ENCODE results near the gene DYNC1I1.

The DYNC1I1 gene

GRCh38 chr7:96033009-96033598 lies 260.8 kb downstream of the DYNC1I1 start:
- DNase-seq = no peak

GRCh38 chr7:96034940-96035727 lies 262.8 kb downstream of the DYNC1I1 start:
- DNase-seq = no peak

- DNase-seq = no peak
These were observed 268.0 kb downstream of the DYNC1I1 start for GRCh38 chr7:96040250-96040772.

GRCh38 chr7:96041171-96041570 lies 268.8 kb downstream of the DYNC1I1 start:
- no peak for DNase-seq

GRCh38 chr7:96045181-96045580 lies 272.8 kb downstream of the DYNC1I1 start:
- no peak for DNase-seq

GRCh38 chr7:96045919-96046318 lies 273.6 kb downstream of the DYNC1I1 start:
- DNase-seq = no peak

- DNase-seq = no peak
These were observed 279.9 kb downstream of the DYNC1I1 start for GRCh38 chr7:96052289-96052688.

GRCh38 chr7:96052860-96053470 lies 280.6 kb downstream of the DYNC1I1 start:
- DNase-seq = no peak

GRCh38 chr7:96055717-96056116 lies 283.4 kb downstream of the DYNC1I1 start:
- no peak for DNase-seq

- no peak for DNase-seq
These were observed 286.7 kb downstream of the DYNC1I1 start for GRCh38 chr7:96059075-96059474.

- DNase-seq = no peak
These were observed 288.7 kb downstream of the DYNC1I1 start for GRCh38 chr7:96061009-96061408.

- no peak for DNase-seq
These were observed 289.5 kb downstream of the DYNC1I1 start for GRCh38 chr7:96061844-96062243.

GRCh38 chr7:96067321-96067720 lies 295.0 kb downstream of the DYNC1I1 start:
- no peak for DNase-seq

GRCh38 chr7:96069401-96069800 lies 297.0 kb downstream of the DYNC1I1 start:
- no peak for DNase-seq

GRCh38 chr7:96074871-96075270 lies 302.5 kb downstream of the DYNC1I1 start:
- no peak for DNase-seq

- no peak for DNase-seq
These were observed 303.4 kb downstream of the DYNC1I1 start for GRCh38 chr7:96075510-96076349.

GRCh38 chr7:96076350-96076707 lies 304.0 kb downstream of the DYNC1I1 start:
- DNase-seq = no peak

GRCh38 chr7:96080027-96080426 lies 307.7 kb downstream of the DYNC1I1 start:
- no peak for DNase-seq

- no peak for DNase-seq
These were observed 312.7 kb downstream of the DYNC1I1 start for GRCh38 chr7:96084881-96085553.

GRCh38 chr7:96085953-96086352 lies 313.6 kb downstream of the DYNC1I1 start:
- no peak for DNase-seq

- no peak for DNase-seq
These were observed 316.2 kb downstream of the DYNC1I1 start for GRCh38 chr7:96088579-96088978.

GRCh38 chr7:96089511-96089910 lies 317.2 kb downstream of the DYNC1I1 start:
- no peak for DNase-seq

GRCh38 chr7:96090756-96091155 lies 318.4 kb downstream of the DYNC1I1 start:
- DNase-seq = no peak
